ENCODE results near the gene ABCF3. TPM values are rescaled to one million over a fixed set of nuclear protein-coding genes. Genes with fewer than 3 reads are reported as not detected.

ABCF3 gene
- total RNA-seq, 1 experiment from 2014 or later = 62.7 TPM

DNA sequence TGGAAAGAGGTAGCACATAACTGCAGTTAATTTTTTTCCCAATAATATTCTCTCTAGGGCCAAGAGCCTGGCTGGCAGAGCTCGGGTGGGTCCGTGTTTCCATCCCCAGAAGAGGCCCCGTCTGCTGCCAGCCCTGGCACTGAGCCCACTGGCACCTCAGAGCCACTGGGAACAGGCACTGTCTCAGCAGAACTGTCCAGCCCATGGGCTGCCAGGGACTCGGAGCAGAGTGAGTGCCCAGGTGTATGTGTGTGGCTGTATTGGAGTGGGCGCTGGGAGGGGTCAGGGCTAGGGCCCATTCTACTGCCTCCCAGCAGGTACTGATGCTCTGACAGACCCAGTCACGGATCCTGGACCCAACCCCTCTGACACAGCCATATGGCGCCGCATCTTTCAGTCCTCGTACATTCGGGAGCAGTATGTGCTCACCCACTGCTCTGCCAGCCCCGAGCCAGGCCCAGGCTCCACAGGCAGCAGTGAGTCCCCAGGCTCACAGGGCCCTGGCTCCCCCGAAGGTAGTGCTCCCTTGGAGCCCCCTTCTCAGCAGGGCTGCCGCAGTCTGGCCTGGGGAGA, 52.3 kb downstream of the ABCF3 start:
- Mint-ChIP-seq H3K27ac (ENCODE audit: low read depth, unreplicated experiment) (no peak overlapping the region), H3K9me3 (ENCODE audit: unreplicated experiment) (no peaks in the 10 kb centered on the region), H3K27me3 (ENCODE audit: insufficient read depth, unreplicated experiment) (no peaks in the 10 kb centered on the region), H3K36me3 (ENCODE audit: insufficient read depth, unreplicated experiment) (peaks cover under 1% of the 10 kb centered on the region), H3K4me3 (ENCODE audit: unreplicated experiment) (no peak overlapping the region), H3K4me1 (ENCODE audit: insufficient read depth, unreplicated experiment) (peaks cover 6% of the 10 kb centered on the region)
- TF ChIP-seq, protein P1, sequence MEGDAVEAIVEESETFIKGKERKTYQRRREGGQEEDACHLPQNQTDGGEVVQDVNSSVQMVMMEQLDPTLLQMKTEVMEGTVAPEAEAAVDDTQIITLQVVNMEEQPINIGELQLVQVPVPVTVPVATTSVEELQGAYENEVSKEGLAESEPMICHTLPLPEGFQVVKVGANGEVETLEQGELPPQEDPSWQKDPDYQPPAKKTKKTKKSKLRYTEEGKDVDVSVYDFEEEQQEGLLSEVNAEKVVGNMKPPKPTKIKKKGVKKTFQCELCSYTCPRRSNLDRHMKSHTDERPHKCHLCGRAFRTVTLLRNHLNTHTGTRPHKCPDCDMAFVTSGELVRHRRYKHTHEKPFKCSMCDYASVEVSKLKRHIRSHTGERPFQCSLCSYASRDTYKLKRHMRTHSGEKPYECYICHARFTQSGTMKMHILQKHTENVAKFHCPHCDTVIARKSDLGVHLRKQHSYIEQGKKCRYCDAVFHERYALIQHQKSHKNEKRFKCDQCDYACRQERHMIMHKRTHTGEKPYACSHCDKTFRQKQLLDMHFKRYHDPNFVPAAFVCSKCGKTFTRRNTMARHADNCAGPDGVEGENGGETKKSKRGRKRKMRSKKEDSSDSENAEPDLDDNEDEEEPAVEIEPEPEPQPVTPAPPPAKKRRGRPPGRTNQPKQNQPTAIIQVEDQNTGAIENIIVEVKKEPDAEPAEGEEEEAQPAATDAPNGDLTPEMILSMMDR (IDR thresholded peaks at IDR 0.05; ENCODE audit: unreplicated experiment) = no peak
- intact Hi-C loops (cut with micrococcal nuclease) = no loop called here
- BruUV-seq (replicated peaks) = no TSS peak
- POLR2A ChIA-PET = no interaction called here
- CTCF ChIA-PET = interaction anchor here (0.5 to 4.0 kb wide), 7 partner anchors 11 to 54 kb away, joined by 3 to 25 read pairs (median 3); partner anchors contain the start of gene EEF1AKMT4
- no peak for DNase-seq (ENCODE audit: unreplicated experiment)

DNA sequence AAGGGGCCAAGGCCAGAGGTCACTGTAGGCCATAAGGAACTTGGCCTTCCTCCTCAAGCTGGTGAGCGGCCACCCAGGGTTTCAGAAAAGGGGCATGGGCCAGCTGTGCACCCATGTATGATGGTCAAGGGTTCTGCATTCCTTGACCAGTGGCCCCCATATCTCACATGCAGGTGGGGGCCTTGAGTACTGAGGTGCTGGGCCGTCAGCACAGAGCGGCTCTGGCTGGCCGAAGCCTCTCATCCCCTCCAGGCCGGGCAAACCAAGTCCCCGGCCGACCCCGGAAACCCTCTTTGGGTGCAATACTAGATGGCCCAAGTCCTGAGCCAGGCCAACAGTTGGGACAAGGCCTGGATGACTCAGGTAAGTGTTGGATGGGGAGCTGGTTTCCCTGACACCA, 53.2 kb downstream of the ABCF3 start:
- intact Hi-C loops (cut with micrococcal nuclease) = no loop called here
- Mint-ChIP-seq H3K9me3 (ENCODE audit: unreplicated experiment) (no peaks in the 10 kb centered on the region), H3K27ac (ENCODE audit: low read depth, unreplicated experiment) (no peak overlapping the region), H3K4me1 (ENCODE audit: insufficient read depth, unreplicated experiment) (peaks cover 3% of the 10 kb centered on the region), H3K36me3 (ENCODE audit: insufficient read depth, unreplicated experiment) (peaks cover 9% of the 10 kb centered on the region), H3K4me3 (ENCODE audit: unreplicated experiment) (no peak overlapping the region), H3K27me3 (ENCODE audit: insufficient read depth, unreplicated experiment) (no peaks in the 10 kb centered on the region)
- TF ChIP-seq, protein P1 (IDR thresholded peaks at IDR 0.05; ENCODE audit: unreplicated experiment) = no peak
- ChIA-PET CTCF (interaction anchor here (0.6 to 4.0 kb wide), 4 partner anchors 12 to 59 kb away, joined by 3 to 25 read pairs (median 3); no protein-coding TSS in a partner anchor), POLR2A (no interaction called here)
- BruUV-seq (replicated peaks) = no TSS peak
- no peak for DNase-seq (ENCODE audit: unreplicated experiment)

DNA sequence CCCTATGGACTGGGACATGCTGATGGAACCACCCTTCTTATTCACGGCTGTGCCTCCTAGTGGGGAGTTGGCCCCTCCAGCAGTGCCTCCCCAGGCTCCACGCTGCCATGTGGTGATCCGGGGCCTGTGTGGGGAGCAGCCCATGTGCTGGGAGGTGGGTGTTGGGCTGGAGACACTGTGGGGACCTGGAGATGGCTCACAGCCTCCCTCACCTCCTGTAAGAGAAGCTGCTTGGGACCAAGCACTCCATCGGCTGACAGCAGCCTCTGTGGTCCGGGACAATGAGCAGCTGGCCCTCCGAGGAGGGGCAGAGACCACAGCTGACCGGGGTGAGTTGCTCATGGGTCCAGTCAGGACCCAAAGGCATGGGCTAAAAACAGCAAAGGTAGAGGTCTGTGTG, 53.7 kb downstream of the ABCF3 start:
- Mint-ChIP-seq H3K9me3 (ENCODE audit: unreplicated experiment) (no peaks in the 10 kb centered on the region), H3K36me3 (ENCODE audit: insufficient read depth, unreplicated experiment) (peaks cover 13% of the 10 kb centered on the region), H3K27ac (ENCODE audit: low read depth, unreplicated experiment) (no peak overlapping the region), H3K27me3 (ENCODE audit: insufficient read depth, unreplicated experiment) (no peaks in the 10 kb centered on the region), H3K4me1 (ENCODE audit: insufficient read depth, unreplicated experiment) (no peaks in the 10 kb centered on the region), H3K4me3 (ENCODE audit: unreplicated experiment) (no peak overlapping the region)
- TF ChIP-seq, protein P1 (IDR thresholded peaks at IDR 0.05; ENCODE audit: unreplicated experiment) = no peak
- intact Hi-C loops (cut with micrococcal nuclease) = no loop called here
- TSS peak; percentile 18 for BruUV-seq (replicated peaks)
- POLR2A ChIA-PET = interaction anchor here (1.0 to 2.3 kb wide), 2 partner anchors 16 to 53 kb away, joined by 6 to 11 read pairs; no protein-coding TSS in a partner anchor
- CTCF ChIA-PET = interaction anchor here (0.6 to 4.0 kb wide), 4 partner anchors 11 to 59 kb away, joined by 3 to 25 read pairs (median 6); partner anchors contain the start of gene EEF1AKMT4
- no peak for DNase-seq (ENCODE audit: unreplicated experiment)

DNA sequence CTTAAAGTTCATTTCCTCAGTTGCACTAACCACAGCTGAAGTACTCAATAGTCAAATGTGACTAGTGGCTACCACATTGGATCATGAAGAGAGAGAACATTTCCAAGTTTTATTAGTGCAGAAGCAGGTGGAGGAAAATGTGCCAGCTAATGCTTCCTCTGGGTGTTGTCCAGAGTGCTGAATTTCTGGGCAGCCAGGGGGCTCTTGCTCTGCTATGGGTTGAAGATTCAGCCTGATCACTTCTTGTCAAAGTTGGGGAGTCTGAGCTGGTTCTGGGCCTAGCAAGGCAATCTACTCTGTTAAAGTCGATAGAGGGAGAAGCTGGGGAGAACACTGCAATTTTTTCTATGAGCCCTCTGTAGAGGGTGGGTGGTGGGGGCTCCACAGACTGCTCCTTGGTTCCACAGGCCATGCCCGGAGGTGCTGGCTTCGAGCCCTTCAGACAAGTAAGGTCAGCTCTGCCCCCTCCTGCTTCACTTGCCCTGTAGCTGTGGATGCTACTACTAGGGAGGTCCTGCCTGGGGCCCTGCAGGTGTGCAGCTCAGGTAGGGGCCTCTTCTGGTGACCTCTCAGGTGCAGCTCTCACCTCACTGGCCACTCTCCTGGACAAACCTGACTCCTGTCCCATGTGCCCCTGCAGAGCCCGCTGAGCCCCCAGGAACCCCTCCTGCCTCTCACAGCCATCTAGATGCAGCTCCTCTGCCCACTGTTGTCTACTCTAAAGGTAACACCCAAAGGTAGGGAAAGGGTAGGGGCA, 54.6 kb downstream of the ABCF3 start:
- no TSS peak for BruUV-seq (replicated peaks)
- Mint-ChIP-seq H3K36me3 (ENCODE audit: insufficient read depth, unreplicated experiment) (peaks cover 21% of the 10 kb centered on the region), H3K4me3 (ENCODE audit: unreplicated experiment) (no peak overlapping the region), H3K9me3 (ENCODE audit: unreplicated experiment) (no peaks in the 10 kb centered on the region), H3K4me1 (ENCODE audit: insufficient read depth, unreplicated experiment) (no peaks in the 10 kb centered on the region), H3K27ac (ENCODE audit: low read depth, unreplicated experiment) (no peak overlapping the region), H3K27me3 (ENCODE audit: insufficient read depth, unreplicated experiment) (no peaks in the 10 kb centered on the region)
- intact Hi-C loops (cut with micrococcal nuclease) = no loop called here
- TF ChIP-seq, protein P1 (IDR thresholded peaks at IDR 0.05; ENCODE audit: unreplicated experiment) = no peak
- ChIA-PET POLR2A (interaction anchor here (1.0 to 2.3 kb wide), 3 partner anchors 9 to 54 kb away, joined by 6 to 11 read pairs (median 6); no protein-coding TSS in a partner anchor), CTCF (interaction anchor here (0.5 to 1.5 kb wide), 6 partner anchors 10 to 356 kb away, joined by 3 to 6 read pairs (median 4); partner anchors contain the start of gene EEF1AKMT4)
- DNase-seq (ENCODE audit: unreplicated experiment) = peak; percentile 44

Measured in MCF 10A (cell line).